Naive thymus-derived CD4-positive, alpha-beta T cell (primary cell): ENCODE measurements around the gene ANKRD44. TPM values are rescaled to one million over a fixed set of nuclear protein-coding genes. Genes with fewer than 3 reads are reported as not detected.

Experiments used
- ATAC-seq: fragments of 150-1000 bp; cut with Tn5 transposase; 2 replicates; pipeline ENCODE4 v1.10.0; 2021; ENCODE audit warnings: mild to moderate bottlenecking, moderate library complexity
- CTCF ChIA-PET: fragments of 350-600 bp; sonication (Branson Sonifier 250); formaldehyde crosslinking; loops from one replicate; lab custom pipeline; 2021; ENCODE audit warnings: antibody characterized with exemption; lab: Charles Lee
- POLR2A ChIA-PET: fragments of 350-600 bp; sonication (Branson Sonifier 250); formaldehyde crosslinking; loops from one replicate; lab custom pipeline; 2021; ENCODE audit warnings: antibody characterized with exemption, inconsistent platforms; lab: Charles Lee
- DNase-seq, 9 donors: peaks; one replicate each; pipeline versions ENCODE4 v3.0.0 to v3.0.0-alpha.2; 2020 to 2022; ENCODE audit warnings: mixed read lengths in 1 of 9
- H3K27ac ChIP-seq: one replicate; pipeline ENCODE4 v1.7.0; 2013; ENCODE audit warnings: mild to moderate bottlenecking, low read depth, low read length, moderate library complexity
- H3K27me3 ChIP-seq, 2 donors: one replicate each; pipeline ENCODE4 v1.7.0; 2013; ENCODE audit warnings: low read length in 2 of 2, mild to moderate bottlenecking in 2 of 2, moderate library complexity in 2 of 2; ENCODE audit not compliant: control insufficient read depth in 2 of 2, insufficient read depth in 2 of 2
- H3K36me3 ChIP-seq, 3 experiments: 1 replicate in 2 of 3; 2 replicates in 1 of 3; pipeline ENCODE4 v1.7.0; 2013; ENCODE audit warnings: low read length in 3 of 3, mild to moderate bottlenecking in 3 of 3, moderate library complexity in 1 of 3; ENCODE audit not compliant: insufficient read depth in 3 of 3, control insufficient read depth in 2 of 3
- H3K4me1 ChIP-seq, 2 donors: one replicate each; pipeline ENCODE4 v1.7.0; 2013; ENCODE audit warnings: low read length in 2 of 2, mild to moderate bottlenecking in 2 of 2, moderate library complexity in 1 of 2; ENCODE audit not compliant: control insufficient read depth in 2 of 2, insufficient read depth in 2 of 2
- H3K4me3 ChIP-seq: 2 replicates; pipeline ENCODE4 v1.7.0; 2013; ENCODE audit warnings: mild to moderate bottlenecking, low read length
- H3K9me3 ChIP-seq, 3 experiments: 1 replicate in 2 of 3; 2 replicates in 1 of 3; pipeline ENCODE4 v1.7.0; 2013; ENCODE audit warnings: low read length in 3 of 3; ENCODE audit not compliant: control insufficient read depth in 2 of 3
- H3K27ac Mint-ChIP-seq, 9 donors: one replicate each; pipeline ENCODE4 v1.8.0; 2020 to 2022; ENCODE audit warnings: mixed read lengths in 9 of 9, mild to moderate bottlenecking in 8 of 9, moderate library complexity in 5 of 9, inconsistent platforms in 2 of 9
- H3K27me3 Mint-ChIP-seq, 5 donors: one replicate each; pipeline ENCODE4 v1.8.0; 2021 to 2022; ENCODE audit warnings: mixed read lengths in 5 of 5, mild to moderate bottlenecking in 1 of 5
- H3K36me3 Mint-ChIP-seq, 5 donors: one replicate each; pipeline ENCODE4 v1.8.0; 2020 to 2022; ENCODE audit warnings: mixed read lengths in 5 of 5, mild to moderate bottlenecking in 3 of 5, inconsistent platforms in 1 of 5
- H3K4me1 Mint-ChIP-seq, 7 donors: one replicate each; pipeline ENCODE4 v1.8.0; 2020 to 2022; ENCODE audit warnings: mixed read lengths in 7 of 7, mild to moderate bottlenecking in 3 of 7, inconsistent platforms in 1 of 7
- H3K4me3 Mint-ChIP-seq, 10 donors: one replicate each; pipeline ENCODE4 v1.8.0; 2020 to 2022; ENCODE audit warnings: mild to moderate bottlenecking in 10 of 10, mixed read lengths in 10 of 10, moderate library complexity in 6 of 10, inconsistent platforms in 2 of 10
- H3K9me3 Mint-ChIP-seq, 11 donors: one replicate each; pipeline ENCODE4 v1.8.0; 2020 to 2022; ENCODE audit warnings: mixed read lengths in 11 of 11, mild to moderate bottlenecking in 4 of 11, inconsistent platforms in 1 of 11, moderate library complexity in 1 of 11
- intact Hi-C, 2 donors: fragments of 100-400 bp; cut with micrococcal nuclease; formaldehyde crosslinking; loops; one replicate each; pipeline ENCODE4 v1.15.1; 2023
- polyA plus RNA-seq, 2 donors: library from polyadenylated mRNA; unstranded; fragments of 300-500 nt; fragmentation: Illumina TruSeq; gene quantifications; one replicate each; pipeline ENCODE4 v1.2.3, GENCODE V29; 2021
- total RNA-seq, 6 experiments: library from RNA in 5 of 6; stranded (reverse) in 5 of 6; gene quantifications; 1 replicate in 5 of 6; 2 replicates in 1 of 6; pipeline ENCODE4 v1.2.3 and lab custom pipeline; 2021 to 2026

ANKRD44 gene
- total and polyA plus RNA-seq, 7 experiments from 2014 or later = 88.6 to 296 (median 235) TPM

DNA sequence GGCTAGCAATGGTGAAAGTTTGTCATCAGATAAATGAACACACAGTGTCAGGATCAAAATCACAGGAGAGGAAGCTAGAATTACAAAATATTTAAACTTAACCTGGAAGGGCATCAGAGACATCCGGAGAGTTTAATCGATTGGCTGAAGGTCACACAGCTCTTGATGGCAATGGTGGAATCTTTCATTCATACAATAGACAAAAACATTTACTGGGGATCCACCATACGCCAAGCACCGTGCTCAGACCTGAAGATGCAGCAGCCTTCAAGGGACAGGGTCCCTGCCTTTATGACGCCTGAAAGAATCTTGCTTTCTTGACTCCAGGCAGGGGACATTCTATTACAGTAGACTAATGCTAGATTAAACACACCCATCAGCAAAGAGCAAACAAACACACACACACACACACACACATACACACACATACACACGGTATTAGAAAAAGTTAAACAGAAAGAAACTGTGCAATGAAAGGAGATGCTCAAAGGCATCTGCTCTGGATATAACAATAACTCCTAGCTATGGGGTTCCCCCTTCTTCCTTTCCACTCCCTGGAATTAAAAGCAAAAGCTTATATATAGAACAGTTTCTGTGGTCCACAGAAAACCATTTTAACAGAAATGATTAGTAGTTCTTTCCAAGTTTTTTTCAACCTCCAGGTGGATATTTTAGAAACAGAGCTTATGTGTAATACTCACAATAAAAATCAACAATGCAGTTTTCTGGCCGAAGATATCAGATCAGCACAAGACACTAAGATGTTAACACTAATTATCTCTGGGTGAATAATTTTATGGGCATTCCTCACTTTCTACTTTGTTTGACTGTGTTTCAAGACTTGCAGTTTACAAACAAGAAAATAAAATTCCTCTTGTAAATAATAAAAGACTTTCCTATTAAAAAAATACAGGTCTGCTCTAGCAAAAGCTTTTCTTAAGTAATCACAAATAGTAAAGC is 151.7 kb downstream of the ANKRD44 start:
- no peak for ATAC-seq
- peaks cover 41 to 48% of the 10 kb centered on the region in 2 donors for H3K4me1 ChIP-seq
- Mint-ChIP-seq H3K27ac (peak overlapping the region in 8 of 9 donors; percentile 41 to 98 (median 81)), H3K4me1 (peaks cover 65 to 89% (median 82%) of the 10 kb centered on the region in 7 donors), H3K9me3 (peaks cover 0 to 12% (median 3%) of the 10 kb centered on the region in 11 donors), H3K36me3 (peaks cover 13 to 48% (median 27%) of the 10 kb centered on the region in 5 donors), H3K4me3 (peak overlapping the region in 2 of 10 donors; percentile 11 to 54), H3K27me3 (no peaks in the 10 kb centered on the region)
- H3K27me3 ChIP-seq = no peaks in the 10 kb centered on the region
- H3K36me3 ChIP-seq = peaks cover 0 to 5% (median 0%) of the 10 kb centered on the region in 3 experiments
- peak overlapping the region; percentile 9 for H3K27ac ChIP-seq
- ChIA-PET CTCF (interaction anchor here (1.0 kb wide), 1 partner anchor 10 kb away, joined by 4 read pairs; no protein-coding TSS in a partner anchor), POLR2A (interaction anchor here (1.0 to 1.7 kb wide), 3 partner anchors 9 to 18 kb away, joined by 3 to 4 read pairs (median 3); no protein-coding TSS in a partner anchor)
- no peak overlapping the region for H3K4me3 ChIP-seq
- no peak for DNase-seq
- no peaks in the 10 kb centered on the region for H3K9me3 ChIP-seq
- intact Hi-C loops = no loop called here

DNA sequence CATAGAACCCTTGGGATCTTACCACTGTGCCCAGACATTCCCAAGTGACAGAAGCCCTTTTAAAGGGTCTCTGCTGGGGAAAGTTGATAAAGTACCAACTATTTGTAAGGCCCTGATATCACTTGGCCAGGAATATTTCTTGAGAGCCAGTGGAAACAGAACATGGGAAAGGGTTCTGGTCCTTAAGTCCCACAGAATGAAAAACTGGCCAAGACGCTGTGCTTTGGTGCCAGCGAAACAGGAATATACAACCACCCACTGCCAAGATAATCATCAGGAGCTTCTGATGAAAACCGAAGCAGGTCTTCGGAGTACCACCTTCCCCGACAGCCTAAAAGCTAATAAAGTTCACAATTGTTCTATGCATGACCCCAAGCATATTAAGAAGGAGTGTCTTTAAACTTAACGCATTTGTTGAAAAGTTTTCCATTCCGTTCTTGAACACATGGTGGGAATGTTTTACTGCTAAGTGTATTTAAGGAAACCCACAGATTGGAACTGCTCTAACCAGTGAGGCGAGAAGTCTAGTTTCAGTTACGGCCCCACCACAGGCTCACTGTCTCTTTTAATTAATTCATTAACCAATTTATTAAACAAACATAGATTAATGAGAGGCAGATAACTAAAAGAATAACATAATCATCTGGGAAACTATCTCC is 152.6 kb downstream of the ANKRD44 start:
- POLR2A ChIA-PET = interaction anchor here (1.0 to 1.7 kb wide), 3 partner anchors 9 to 19 kb away, joined by 3 to 4 read pairs (median 3); no protein-coding TSS in a partner anchor
- peaks cover 45 to 48% of the 10 kb centered on the region in 2 donors for H3K4me1 ChIP-seq
- CTCF ChIA-PET = no interaction called here
- H3K36me3 Mint-ChIP-seq = peaks cover 13 to 53% (median 27%) of the 10 kb centered on the region in 5 donors
- H3K27ac ChIP-seq = no peak overlapping the region
- intact Hi-C loops = no loop called here
- peak overlapping the region in 2 of 10 donors; percentile 31 to 54 for H3K4me3 Mint-ChIP-seq
- no peaks in the 10 kb centered on the region for H3K27me3 ChIP-seq
- H3K27me3 Mint-ChIP-seq = no peaks in the 10 kb centered on the region
- H3K36me3 ChIP-seq = no peaks in the 10 kb centered on the region
- ATAC-seq (no peak), DNase-seq (no peak)
- no peaks in the 10 kb centered on the region for H3K9me3 ChIP-seq
- peaks cover 0 to 12% (median 3%) of the 10 kb centered on the region in 11 donors for H3K9me3 Mint-ChIP-seq
- no peak overlapping the region for H3K4me3 ChIP-seq
- H3K27ac Mint-ChIP-seq = peak overlapping the region in 8 of 9 donors; percentile 38 to 98 (median 81)
- peaks cover 66 to 90% (median 85%) of the 10 kb centered on the region in 7 donors for H3K4me1 Mint-ChIP-seq

DNA sequence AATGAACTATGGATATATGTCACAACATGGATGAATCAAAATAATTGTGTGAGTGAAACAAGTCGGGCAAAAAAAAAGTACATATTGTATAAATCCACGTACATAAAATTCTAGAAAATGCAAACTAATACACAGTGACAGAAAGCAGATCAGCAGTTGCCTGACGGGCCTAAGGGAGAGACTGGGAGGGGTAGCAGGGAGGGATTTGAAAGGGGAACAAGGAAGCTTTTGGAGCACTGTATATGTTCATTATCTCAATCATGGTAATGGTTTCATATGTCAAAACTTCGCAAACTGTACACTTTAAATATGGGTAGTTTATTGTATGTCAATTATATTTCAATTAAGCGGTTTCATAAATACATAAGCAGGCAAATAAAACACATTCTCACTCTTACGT is 153.8 kb downstream of the ANKRD44 start:
- H3K36me3 ChIP-seq = no peaks in the 10 kb centered on the region
- no peak overlapping the region for H3K4me3 ChIP-seq
- Mint-ChIP-seq H3K9me3 (peaks cover 0 to 12% (median 3%) of the 10 kb centered on the region in 11 donors), H3K4me3 (peak overlapping the region in 1 of 10 donors; percentile 19), H3K27me3 (no peaks in the 10 kb centered on the region), H3K36me3 (peaks cover 6 to 53% (median 30%) of the 10 kb centered on the region in 5 donors), H3K4me1 (peaks cover 66 to 90% (median 85%) of the 10 kb centered on the region in 7 donors), H3K27ac (peak overlapping the region in 6 of 9 donors; percentile 42 to 98 (median 73))
- H3K27me3 ChIP-seq = no peaks in the 10 kb centered on the region
- ChIA-PET POLR2A (no interaction called here), CTCF (interaction anchor here (0.6 to 1.6 kb wide), 2 partner anchors 12 to 108 kb away, joined by 3 read pairs; no protein-coding TSS in a partner anchor)
- DNase-seq (no peak), ATAC-seq (no peak)
- H3K9me3 ChIP-seq = no peaks in the 10 kb centered on the region
- peaks cover 43 to 48% of the 10 kb centered on the region in 2 donors for H3K4me1 ChIP-seq
- no peak overlapping the region for H3K27ac ChIP-seq
- intact Hi-C loops = no loop called here

DNA sequence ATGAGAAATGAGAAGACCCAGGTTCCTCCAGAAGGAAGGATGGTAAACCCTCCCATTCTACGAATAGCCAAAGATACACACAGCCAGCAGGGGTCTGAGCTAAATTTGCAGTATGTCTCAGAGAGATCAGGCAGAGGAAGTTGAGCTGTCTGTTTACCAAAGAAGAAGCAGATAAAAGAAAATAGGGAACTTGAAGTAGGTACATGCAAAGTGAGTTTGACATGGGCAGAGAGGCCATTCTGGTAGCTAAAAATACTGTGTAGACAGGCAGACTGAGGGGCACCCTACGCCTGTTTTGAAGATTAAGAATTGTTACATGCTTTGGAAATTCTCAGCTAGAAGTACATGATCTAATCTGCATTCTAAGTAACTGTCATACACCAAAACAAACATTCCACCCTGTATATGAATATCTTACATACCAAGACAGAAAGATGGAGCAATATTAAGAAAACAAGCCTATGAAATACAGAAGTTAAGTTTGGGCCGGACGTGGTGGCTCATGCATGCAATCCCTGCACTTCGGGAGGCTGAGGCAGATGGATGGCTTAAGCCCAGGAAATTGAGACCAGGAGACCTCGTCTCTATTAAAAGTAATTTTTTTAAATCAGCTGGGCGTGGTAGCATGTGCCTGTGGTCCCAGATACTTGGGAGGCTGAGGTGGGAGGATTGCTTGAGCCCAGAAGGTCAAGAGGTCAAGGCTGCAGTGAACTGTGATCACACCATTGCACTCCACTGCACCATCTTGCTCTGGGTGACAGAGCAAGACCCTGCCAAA is 157.9 kb downstream of the ANKRD44 start:
- Mint-ChIP-seq H3K9me3 (peaks cover 0 to 12% (median 3%) of the 10 kb centered on the region in 11 donors), H3K27me3 (no peaks in the 10 kb centered on the region), H3K4me3 (peak overlapping the region; percentile 56 to 83 (median 78)), H3K4me1 (peaks cover 65 to 92% (median 85%) of the 10 kb centered on the region in 7 donors), H3K27ac (peak overlapping the region; percentile 68 to 98 (median 92)), H3K36me3 (peaks cover 5 to 44% (median 20%) of the 10 kb centered on the region in 5 donors)
- CTCF ChIA-PET = interaction anchor here (0.6 to 2.2 kb wide), 13 partner anchors 9 to 222 kb away, joined by 3 to 19 read pairs (median 4); partner anchors contain the start of gene ANKRD44
- peaks cover 37 to 59% of the 10 kb centered on the region in 2 donors for H3K4me1 ChIP-seq
- H3K27me3 ChIP-seq = no peaks in the 10 kb centered on the region
- ATAC-seq = peak; percentile 93
- H3K4me3 ChIP-seq = peak overlapping the region; percentile 10
- peak in 7 of 9 donors; percentile 53 to 66 (median 59) for DNase-seq
- H3K27ac ChIP-seq = peak overlapping the region; percentile 57
- intact Hi-C loops = loop anchor here in 1 of 2 donors (1.0 to 2.0 kb wide), 6 partner anchors 7 to 39 kb away; no protein-coding TSS in a partner anchor
- no peaks in the 10 kb centered on the region for H3K36me3 ChIP-seq
- POLR2A ChIA-PET = interaction anchor here (0.5 to 2.0 kb wide), 15 partner anchors 10 to 317 kb away, joined by 3 to 9 read pairs (median 3); partner anchors contain the start of gene ANKRD44
- no peaks in the 10 kb centered on the region for H3K9me3 ChIP-seq

DNA sequence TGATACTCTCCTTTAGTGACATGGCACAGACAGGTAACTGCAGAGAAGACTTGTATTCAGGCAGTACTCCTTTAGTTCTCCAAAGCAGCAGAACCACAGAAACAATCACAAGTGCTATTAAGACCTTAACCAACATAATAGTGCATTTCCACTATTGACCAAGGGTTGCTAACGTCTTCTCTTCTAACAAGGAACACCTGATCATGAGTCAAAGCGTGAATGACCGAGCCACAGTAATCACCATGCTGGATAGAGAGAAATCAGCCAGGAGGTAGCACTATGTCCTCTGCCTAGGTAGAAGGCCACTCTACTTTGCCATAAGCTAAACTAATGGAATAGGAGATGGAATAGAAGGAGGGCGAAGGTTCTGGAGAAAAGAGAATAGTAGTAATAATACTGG is 161.0 kb downstream of the ANKRD44 start:
- H3K27ac Mint-ChIP-seq = peak overlapping the region in 8 of 9 donors; percentile 44 to 98 (median 92)
- ChIA-PET CTCF (interaction anchor here (0.6 to 1.2 kb wide), 2 partner anchors 9 to 169 kb away, joined by 4 to 5 read pairs; no protein-coding TSS in a partner anchor), POLR2A (interaction anchor here (0.6 to 1.5 kb wide), 4 partner anchors 9 to 148 kb away, joined by 3 to 4 read pairs (median 4); no protein-coding TSS in a partner anchor)
- intact Hi-C loops = no loop called here
- no peak overlapping the region for H3K4me3 ChIP-seq
- no peaks in the 10 kb centered on the region for H3K27me3 Mint-ChIP-seq
- peak overlapping the region in 2 of 10 donors; percentile 30 to 79 for H3K4me3 Mint-ChIP-seq
- H3K27ac ChIP-seq = peak overlapping the region; percentile 41
- H3K9me3 Mint-ChIP-seq = no peaks in the 10 kb centered on the region
- DNase-seq (no peak), ATAC-seq (no peak)
- no peaks in the 10 kb centered on the region for H3K9me3 ChIP-seq
- H3K4me1 ChIP-seq = peaks cover 62 to 87% of the 10 kb centered on the region in 2 donors
- peaks cover 0 to 27% (median 6%) of the 10 kb centered on the region in 5 donors for H3K36me3 Mint-ChIP-seq
- H3K27me3 ChIP-seq = no peaks in the 10 kb centered on the region
- peaks cover 72 to 98% (median 92%) of the 10 kb centered on the region in 7 donors for H3K4me1 Mint-ChIP-seq
- peaks cover 0 to 4% (median 0%) of the 10 kb centered on the region in 3 experiments for H3K36me3 ChIP-seq
